HFF-Myc (cell line): ENCODE data around the gene ADH4.
"Not testable (repeated sequence)": the region's sequence is repeated elsewhere in the genome, so short reads cannot be mapped to it uniquely, and the experiment has no call there.

Experiments used
- DNase-seq: peaks from one replicate; pipeline ENCODE4 v3.0.0-alpha.2; 2011; ENCODE audit warnings: low read depth; ENCODE audit errors: extremely low read depth
- H3K4me3 ChIP-seq: replicated peaks from 2 replicates; pipeline ENCODE4 v1.5.1; 2011; ENCODE audit warnings: low read depth, mild to moderate bottlenecking, control low read depth, low read length
- CTCF ChIP-seq: IDR thresholded peaks from 2 replicates; pipeline ENCODE4 v1.5.1; 2012; ENCODE audit warnings: mild to moderate bottlenecking, low read depth, low read length, control low read depth; ENCODE audit errors: missing control alignments

Gene ADH4

GRCh38 chr4:99099311-99099710 lies 44.8 kb downstream of the ADH4 start:
- TF ChIP-seq CTCF: no peak
- DNase-seq: no peak
- H3K4me3 ChIP-seq: no peak overlapping the region

- DNase-seq, H3K4me3 ChIP-seq: not testable (repeated sequence)
These were observed 52.3 kb downstream of the ADH4 start for GRCh38 chr4:99091841-99092240.

GRCh38 chr4:99091216-99091575 lies 52.9 kb downstream of the ADH4 start:
- peak overlapping the region; percentile 80; the same call in 1 of the 2 replicates for H3K4me3 ChIP-seq

GRCh38 chr4:99090481-99091215 lies 53.4 kb downstream of the ADH4 start:
- TF ChIP-seq CTCF: no peak
- DNase-seq: no peak
- H3K4me3 ChIP-seq: peak overlapping the region; percentile 80

More at GRCh38 chr4:99091216-99091575, 52.9 kb downstream of the ADH4 start:
- DNase-seq: no peak
- no peak for TF ChIP-seq CTCF

- H3K4me3 ChIP-seq: peak within 1 kb of the TSS; percentile 80
- TF ChIP-seq CTCF: no peak
- DNase-seq: peak; percentile 44
These were observed 55.4 kb downstream of the ADH4 start, which contains the start of gene ADH5 for GRCh38 chr4:99088481-99089365. Gene ADH5 (minus strand): TSS chr4:99088788. CDS start chr4:99088700, 88 bp downstream.

- TF ChIP-seq CTCF: no peak
- DNase-seq: no peak
- peak overlapping the region; percentile 80 for H3K4me3 ChIP-seq
These were observed 56.1 kb downstream of the ADH4 start for GRCh38 chr4:99088023-99088449.

- TF ChIP-seq CTCF: no peak
- DNase-seq: no peak
- no peak overlapping the region for H3K4me3 ChIP-seq
These were observed 59.5 kb downstream of the ADH4 start for GRCh38 chr4:99084595-99084994.
